OCI-LY1 (cell line): ENCODE data around the gene AGAP2.

Experiments used
- CTCF ChIP-seq: fragments of 200-600 bp; sonication (generic), shearing (Covaris generic); IDR thresholded peaks from 2 replicates; pipeline ENCODE4 v1.5.1; 2017; ENCODE audit warnings: mild to moderate bottlenecking, antibody characterized with exemption, low read length, moderate library complexity, mixed read lengths
- EZH2 ChIP-seq: fragments of 200-600 bp; sonication (generic), shearing (Covaris generic); IDR thresholded peaks from 2 replicates; pipeline ENCODE4 v1.8.0; 2017; ENCODE audit warnings: borderline replicate concordance, mixed run types, mild to moderate bottlenecking, antibody characterized with exemption, low read length, moderate library complexity, mixed read lengths

GRCh38 chr12:57724003-57724935 lies 14.3 kb downstream of the AGAP2 start:
- TF ChIP-seq EZH2 (no peak), CTCF (no peak)
